HG03520 (cell line): ENCODE measurements around the gene CAPN7.

ENCODE experiments used
- ATAC-seq: cut with Tn5 transposase; IDR thresholded peaks from one replicate; pipeline ENCODE4 v1.9.1; 2021; ENCODE audit warnings: mild to moderate bottlenecking, moderate library complexity; ENCODE audit not compliant: unreplicated experiment

CAPN7 gene

DNA sequence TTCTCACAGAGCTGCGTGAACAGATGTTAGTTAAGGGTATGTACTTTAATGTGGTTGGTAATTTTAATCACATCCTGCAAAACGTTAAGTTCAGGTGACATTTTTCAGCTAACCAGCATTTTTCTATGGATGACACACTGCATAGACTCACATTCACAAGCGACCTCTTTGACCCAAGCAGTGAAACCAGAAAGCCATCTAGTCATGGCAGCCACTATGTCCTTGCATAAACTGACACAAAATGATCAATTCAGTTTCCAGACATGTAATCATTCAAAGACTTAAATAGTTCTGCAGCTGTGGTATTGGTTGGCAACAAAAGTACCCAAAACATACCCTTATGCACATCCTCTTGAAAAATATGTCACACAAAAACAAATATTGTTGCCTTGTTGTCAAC, 7.4 kb upstream of the CAPN7 start:
- no peak for ATAC-seq

DNA sequence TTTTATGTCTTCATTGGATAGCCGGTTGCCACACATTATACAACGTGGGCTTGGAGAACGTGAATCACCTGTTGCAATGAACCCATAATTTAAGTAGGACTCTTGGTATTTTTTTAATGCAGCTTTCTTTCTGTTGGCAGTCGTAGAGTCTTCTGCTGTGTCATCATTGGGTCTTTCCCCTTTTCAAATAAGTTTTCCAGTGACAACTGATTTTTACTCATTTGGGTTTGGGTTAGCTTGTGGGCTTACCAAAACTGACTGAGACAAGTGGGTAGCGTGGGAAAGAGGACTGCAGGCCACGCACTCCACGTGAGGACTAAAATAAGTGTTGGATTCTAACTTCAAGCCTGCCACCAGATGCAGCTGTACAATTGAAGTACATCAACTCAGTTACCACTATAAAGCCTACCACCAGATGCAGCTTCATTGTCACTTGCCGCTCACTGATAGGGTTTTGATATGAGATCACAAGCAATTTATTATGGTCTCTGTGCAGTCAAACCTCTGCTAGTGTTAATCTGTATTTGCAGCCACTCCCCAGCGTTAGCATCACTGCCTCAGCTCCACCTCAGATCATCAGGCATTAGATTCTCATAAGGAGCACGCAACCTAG, 6.4 kb upstream of the CAPN7 start:
- ATAC-seq, result no peak

DNA sequence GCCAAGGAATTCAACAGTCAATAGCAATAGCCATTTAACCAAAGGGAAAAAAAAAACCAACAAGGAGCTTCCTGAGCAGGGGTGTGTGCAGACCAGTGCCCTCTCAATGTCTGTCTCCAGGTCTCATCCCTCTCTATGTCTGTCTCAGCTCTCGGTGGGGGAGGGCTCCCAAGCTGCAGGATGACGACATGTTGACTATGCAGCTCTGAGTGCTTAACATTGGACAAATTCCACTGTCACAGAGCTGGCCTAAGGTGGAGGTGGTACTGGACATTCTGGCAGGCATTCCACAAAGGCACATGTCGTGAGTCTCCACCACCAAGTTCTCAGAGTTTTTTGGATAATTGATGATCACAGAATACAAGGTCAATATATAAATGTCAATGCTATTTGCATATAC, 2.0 kb upstream of the CAPN7 start:
- ATAC-seq, result no peak

DNA sequence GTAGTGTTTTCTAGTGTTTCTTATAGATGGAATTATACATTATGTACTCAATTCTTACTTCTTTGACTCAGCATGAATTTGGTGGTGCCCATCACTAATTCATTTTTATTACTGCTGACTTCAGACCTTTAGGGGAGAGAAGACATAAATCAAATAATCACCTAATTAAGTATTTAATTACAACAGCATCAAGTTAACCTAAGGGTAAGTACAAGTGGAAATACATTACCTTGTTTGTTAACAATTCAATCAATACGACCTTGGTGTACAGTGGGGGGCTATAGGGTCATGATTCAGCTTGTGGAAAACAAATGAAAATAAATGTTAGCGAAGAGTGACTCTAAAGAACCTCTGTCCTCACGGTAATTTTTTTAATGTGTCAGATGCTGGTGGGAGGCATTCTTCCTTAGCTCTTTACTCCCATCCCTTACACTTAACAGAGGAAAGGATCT, 538 bp upstream of the CAPN7 start:
- no peak for ATAC-seq

DNA sequence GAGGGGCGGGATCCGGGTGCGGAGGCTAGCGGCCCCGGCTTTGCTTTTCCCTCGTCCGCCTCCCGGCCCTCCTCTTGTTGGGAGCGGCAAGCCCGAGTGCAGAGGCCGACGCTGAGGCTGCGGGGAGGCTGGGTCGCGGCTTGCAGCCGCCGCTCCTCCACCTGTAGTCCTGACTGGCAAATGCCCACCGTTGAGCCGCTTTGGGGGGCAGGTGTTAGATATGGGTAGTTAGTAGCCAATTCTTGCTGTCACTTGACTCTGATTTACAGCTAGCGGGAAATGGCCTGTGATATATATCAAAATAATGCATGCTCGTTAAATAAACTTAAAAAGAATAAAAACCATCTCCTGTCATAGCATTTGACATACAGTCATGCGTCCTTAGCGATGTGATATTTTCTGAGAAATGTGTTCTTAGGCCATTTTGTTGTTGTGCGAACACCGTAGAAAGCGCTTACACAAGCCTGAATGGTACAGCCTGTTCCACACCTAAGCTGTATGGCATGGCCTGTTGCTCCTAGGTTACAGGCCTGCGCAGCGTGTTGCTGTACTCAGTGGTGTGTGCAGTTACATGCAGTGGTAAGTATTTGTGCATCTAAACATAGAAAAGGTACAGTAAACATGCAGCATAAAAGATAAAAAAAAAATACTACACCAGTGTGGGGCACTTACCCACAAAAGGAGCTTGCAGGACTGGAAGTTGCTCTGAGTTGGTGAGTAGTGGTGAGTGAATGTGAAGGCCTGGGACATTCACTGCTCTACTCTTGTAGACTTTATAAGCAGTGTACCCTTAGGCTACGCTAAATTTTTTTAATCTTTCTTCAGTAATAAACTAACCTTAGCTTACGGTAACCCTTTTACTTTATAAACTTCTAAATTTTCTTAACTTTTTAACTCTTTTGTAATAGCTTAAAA, 873 bp downstream of the CAPN7 start:
- no peak for ATAC-seq

DNA sequence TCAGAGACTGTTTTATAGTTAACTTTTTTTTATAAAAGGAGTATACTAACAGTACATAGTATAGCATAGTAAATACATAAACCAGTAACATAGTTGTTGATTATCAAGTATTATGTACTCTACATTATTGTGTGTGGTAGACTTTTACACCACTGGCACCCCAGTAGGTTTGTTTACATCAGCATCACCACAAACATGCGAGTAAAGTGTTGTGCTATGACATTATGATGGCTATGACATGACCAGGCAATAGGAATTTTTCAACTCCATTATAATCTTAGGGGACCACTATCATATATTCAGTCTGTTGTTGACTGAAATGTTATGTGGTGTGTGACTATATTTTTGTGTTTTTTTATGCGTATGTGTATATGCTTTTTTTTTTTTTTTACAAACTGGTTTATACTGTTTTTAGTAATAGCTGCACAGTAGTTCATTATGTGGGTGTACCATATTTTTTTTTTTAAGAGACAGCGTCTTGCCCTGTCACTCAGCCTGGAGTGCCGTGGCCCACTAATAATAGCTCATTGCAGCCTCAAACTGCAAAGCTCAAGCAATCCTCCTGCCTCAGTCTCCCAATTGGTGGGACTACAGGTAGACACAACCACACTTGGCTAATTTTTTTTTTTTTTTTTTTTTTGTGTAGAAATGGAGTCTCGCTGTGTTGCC, 1.9 kb downstream of the CAPN7 start:
- no peak for ATAC-seq

DNA sequence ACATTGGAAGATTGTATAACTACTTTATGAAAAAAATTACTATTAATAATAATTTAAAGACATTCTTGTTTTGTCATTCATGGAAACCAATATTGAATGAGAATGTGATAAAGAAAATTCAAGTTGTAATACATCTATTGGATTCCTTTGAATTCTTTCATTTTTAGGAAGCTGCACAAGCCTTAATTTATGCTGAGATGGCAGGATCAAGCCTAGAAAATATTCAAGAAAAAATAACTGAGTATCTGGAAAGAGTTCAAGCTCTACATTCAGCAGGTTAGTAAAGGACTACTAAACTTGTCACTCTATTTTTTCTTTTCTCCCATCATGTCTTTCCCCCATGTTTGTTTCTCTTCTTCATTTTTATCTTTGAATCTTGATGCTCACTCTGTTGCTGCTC, 5.9 kb downstream of the CAPN7 start:
- ATAC-seq, result no peak

DNA sequence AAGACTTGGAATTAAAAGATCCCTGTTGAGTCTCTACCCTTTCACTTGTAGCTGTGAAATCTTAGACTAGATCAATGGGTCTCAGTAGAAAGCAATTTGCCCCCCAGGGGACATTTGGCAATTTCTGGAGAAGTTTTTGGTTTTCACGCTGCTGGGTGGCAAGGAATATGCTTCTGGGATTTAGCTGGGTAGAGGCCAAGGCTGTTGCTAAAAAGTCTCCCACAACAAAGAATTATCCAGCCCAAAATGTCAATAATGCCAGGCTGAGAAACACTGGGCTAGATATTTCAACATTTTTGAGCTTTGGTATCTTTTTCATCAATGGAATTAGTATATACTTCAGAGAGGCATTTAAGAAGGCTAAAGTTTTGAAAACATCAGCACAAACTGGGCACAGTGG, 8.7 kb downstream of the CAPN7 start:
- no peak for ATAC-seq

DNA sequence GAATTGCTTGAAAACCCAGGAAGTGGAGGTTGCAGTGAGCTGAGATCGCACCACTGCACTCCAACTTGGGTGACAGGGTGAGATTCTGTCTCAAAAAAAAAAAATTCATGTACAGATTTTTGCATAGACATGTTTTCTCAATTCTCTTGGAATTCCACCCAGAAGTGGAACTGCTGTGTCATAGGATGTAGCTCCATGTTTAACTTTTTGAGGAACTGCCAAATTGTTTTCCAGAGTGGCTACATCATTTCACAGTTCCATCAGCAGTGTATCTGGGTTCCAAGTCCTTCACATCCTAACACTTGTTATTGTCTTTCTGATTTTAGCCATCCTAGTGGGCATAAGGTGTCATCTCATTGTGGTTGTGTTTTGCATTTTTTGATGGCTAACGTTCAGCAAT, 9.9 kb downstream of the CAPN7 start:
- ATAC-seq, result no peak

DNA sequence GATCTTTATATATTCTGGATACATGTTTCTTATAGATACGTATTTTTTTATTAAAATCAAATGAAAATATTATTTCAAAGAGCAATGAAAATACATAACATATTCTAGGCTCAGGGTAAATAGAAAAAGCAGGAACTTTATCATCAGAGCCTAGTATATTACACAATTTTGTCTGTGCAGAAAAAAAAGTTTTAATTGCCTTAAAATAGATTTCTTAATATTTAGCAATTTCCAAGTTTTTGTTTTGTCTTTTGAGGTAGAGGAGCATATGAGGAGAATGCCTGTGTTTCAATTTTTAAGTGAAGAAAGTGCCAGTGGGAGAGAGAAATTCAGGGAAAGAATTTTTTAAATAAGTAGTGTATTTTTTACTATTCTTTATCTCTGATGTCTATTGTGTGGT, 10.5 kb downstream of the CAPN7 start:
- no peak for ATAC-seq

DNA sequence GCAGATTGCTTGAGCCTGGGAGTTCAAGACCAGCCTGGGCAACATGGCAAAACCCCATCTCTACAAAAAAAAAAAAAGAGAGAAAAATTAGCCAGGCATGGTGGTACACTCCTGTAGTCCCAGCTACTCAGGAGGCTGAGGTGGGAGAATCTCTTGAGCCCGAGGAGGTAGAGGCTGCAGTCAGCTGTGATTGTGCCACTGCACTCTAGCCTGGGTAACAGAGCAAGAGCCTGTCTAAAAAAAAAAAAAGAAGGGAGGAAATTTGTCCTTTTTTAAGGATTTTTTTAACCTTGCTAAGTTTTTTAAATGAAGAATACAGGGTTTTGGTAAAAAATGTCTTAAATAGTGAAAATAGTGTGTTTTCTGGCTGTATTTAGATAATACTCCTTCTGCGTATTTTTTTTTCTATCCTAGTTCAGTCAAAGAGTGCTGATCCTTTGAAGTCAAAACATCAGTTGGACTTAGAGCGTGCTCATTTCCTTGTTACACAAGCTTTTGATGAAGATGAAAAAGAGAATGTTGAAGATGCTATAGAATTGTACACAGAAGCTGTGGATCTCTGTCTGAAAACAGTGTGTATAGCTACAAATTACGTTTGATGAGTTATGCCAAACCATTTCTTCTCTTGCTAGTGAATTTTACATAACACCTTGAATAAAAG, 11.1 kb downstream of the CAPN7 start:
- ATAC-seq, result no peak

DNA sequence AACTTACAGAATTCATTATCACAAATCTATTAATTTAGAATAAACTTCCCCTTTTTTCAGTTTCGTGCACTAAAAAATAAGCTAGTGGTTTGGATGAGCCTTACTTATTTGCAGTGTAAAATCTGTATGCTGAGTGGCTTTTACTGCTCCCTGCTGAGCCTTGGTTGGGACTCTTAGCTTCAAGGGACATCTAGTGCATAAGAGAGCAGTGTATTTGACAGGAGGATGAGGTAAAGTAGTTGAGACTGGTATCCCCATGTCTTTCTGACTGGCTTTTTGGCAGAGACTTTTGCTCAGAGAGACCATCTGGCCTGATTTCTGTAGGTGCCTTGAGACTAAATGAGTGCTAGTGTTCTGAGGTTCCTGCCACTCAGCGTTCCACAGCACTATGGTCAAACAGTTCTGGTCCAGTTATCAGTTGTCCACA, 11.8 kb downstream of the CAPN7 start:
- ATAC-seq, result no peak

DNA sequence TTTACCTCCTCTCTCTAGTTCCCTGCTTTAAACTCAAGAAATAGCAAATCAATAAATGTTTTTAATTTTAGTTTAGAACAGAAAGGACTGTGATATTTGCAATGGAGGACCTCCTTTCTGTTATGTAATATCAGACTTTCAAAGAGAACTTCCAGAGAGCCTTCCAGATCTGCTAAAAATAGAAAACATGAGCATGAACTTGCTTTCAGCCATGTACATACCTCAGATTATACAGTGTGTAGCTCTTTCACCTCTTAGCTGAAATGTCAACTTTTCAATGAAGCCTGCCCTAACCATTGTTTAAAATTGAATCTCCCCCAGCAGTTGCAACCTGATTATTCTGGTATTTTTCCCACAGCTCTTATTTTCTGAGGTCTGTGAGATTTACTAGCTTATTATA, 12.6 kb downstream of the CAPN7 start:
- no peak for ATAC-seq

DNA sequence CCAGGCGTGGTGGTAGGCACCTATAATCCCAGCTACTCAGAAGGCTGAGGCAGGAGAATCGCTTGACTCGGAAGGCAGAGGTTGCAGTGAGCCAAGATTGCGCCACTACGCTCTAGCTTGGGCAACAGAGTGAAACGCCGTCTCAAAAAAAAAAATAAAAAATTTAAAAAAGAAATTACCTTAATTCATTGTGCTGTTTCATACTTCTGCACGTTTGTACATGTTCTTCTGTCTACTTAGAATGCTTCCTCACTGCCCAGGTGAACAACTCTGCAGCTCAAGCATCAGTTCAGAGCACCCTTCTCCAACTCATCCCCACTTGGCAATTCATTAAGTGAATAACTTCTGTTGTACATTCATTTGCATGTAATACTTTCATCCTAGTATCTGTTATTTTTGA, 14.0 kb downstream of the CAPN7 start:
- no peak for ATAC-seq

DNA sequence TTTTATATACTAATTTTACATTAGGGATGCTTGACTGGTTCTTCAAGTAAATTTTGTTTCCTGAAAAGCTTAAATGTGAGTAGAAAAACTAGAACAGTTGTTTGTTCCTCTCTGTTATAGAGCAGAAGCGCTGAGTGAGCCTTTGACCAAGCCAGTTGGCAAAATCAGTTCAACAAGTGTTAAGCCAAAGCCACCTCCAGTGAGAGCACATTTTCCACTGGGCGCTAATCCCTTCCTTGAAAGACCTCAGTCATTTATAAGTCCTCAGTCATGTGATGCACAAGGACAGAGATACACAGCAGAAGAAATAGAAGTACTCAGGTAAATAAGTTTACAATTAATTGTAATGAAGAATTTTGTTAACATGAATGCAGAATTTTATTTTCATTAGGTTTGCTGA, 14.6 kb downstream of the CAPN7 start:
- no peak for ATAC-seq

DNA sequence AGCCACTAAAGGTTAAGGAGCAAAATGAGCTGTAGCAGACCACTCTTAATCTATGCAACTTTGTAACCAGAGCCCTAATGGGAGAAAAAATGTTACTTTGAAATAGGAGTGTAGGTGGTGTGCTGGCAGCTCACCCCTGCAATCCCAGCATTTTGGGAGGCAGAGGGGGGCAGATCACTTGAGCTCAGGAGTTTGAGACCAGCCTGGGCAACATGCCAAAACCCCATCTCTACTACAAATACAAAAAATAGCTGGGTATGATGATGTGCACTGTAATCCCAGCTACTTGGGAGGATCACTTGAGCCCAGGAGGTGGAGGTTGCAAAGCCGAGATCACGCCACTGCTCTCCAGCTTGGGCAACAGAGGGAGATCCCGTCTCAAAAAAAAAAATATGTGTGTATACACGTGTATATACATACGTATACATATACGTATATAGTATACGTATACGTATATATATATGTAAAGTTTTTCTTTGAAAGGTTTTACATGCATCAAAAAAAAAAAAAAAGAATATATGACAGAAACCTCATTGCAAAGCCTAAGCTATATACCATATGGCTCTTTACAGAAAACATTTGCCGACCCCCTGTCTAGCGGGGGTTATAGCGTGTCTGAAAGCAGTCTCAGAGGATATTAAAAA, 15.7 kb downstream of the CAPN7 start:
- no peak for ATAC-seq

DNA sequence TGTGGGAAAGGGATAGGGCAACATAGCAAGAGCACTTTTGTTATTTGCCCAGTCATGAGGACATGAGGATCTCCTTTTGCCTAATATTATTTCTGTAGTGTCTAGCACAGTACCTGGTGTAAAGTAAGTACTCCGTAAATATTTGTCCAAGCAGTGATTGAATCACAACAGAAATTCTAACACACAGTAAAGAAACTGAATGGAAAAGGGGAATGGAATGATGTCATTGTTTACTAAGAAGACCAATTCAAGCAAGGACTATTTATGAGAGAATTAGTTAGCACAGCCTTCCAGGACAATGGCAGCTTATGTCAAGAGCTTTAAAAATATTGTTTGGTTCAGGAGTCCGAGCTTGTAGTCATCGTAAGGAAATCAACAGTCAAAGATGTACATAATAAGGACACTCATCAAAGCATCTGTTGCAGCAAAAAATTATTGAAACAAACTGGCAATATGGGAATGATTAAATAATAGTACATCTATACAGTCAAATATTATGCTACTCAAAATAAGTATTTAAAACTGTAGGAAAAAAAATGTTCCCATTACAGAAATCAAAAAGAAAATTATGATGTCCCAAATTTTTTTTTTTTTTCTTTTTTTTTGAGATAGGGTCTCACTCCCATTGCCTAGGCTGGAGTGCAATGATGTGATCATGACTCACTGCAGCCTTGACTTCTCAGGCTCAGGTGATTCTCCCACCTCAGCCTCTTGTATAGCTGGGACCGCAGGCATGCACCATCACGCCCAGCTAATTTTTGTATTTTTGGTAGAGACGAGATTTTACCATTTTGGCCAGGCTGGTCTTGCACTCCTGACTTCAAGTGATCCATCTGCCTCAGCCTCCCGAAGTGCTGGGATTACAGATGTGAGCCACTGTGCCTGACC, 17.9 kb downstream of the CAPN7 start:
- no peak for ATAC-seq

DNA sequence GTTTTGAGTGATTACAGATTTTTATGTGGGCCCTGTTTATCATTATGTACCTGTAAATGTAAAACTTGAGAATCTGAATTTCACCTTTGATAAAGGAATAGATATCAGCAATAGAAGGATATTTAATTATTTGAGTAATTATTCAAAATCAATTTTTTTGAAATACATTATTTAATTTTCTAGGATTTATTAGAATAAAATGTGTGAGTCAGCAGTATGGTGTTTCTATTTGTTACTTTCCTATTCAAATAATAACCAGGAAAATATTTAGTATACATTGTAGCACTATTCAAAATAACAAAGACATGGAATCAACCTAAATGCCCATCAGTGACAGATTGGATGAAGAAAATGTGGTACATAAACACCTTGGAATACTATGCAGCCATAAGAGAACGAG, 22.1 kb downstream of the CAPN7 start:
- ATAC-seq, result no peak

DNA sequence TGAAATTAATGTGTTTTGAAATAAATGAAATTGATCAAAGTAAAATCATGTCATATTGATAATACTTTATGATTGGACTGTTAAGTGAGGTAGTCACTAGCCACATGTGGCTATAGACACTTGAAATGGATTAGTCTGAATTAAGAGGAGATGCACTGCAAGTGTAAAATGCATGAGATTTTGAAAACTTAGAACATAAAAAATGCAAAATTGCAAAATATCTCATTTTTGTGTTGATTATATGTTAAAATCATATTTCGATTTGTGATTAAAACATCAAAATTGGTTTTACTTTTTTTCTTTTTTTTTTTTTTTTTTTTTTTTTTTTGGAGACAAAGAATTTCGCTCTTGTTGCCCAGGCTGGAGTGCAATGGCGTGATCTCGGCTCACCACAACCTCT, 23.2 kb downstream of the CAPN7 start:
- ATAC-seq, result no peak

DNA sequence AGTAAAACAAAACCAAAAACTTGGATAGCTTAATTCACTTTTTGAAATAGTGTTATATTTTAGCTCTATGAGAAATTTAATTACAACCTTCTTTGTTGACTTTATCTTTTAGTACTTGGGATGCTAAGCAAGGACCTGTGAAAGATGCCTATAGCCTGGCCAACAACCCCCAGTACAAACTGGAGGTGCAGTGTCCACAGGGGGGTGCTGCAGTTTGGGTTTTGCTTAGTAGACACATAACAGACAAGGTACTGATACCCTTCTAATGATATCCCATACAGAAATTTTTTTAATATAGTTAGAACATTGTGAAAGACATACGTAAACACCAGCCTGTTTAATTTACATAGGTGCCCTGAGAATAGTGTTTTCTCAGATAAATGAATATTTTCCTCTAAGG, 35.3 kb downstream of the CAPN7 start:
- no peak for ATAC-seq
